GM19397 (cell line): ENCODE measurements around the gene SBNO1.
"Not testable (repeated sequence)": the region's sequence is repeated elsewhere in the genome, so short reads cannot be mapped to it uniquely, and the experiment has no call there.

Experiments
- ATAC-seq: cut with Tn5 transposase; IDR thresholded peaks from one replicate; pipeline ENCODE4 v1.9.1; 2021; ENCODE audit warnings: mild to moderate bottlenecking, moderate library complexity; ENCODE audit not compliant: unreplicated experiment

SBNO1 gene

DNA sequence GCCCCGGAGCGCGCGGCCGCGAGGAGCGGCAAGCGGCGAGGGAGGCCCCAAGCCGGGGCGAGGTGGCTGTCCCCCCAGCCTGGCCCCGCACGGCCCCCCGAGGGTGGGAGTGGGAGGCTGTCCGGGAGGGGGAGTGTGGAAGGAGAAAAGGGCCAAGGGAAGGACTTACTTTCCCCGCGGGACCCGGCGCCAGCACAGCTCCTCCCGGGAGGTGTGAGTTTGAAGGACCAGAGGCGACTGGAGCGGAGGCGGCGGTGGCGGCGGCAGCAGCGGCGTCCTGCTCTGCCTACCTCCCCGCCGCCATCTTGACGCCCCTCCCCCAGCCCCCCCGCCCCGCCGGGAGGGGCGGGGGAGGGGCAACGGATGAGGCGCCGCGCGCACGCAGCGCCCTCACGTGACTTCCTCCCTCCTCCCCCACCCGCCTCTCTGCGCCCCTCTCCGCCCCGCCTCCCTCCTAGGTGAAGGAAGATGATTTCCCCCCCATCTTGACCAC lies at the start of gene SBNO1:
Gene SBNO1 (minus strand): TSS at position 316 of the 493 bp plus-strand sequence. CDS start 14,406 bp downstream, outside the sequence.
- peak; percentile 44 for ATAC-seq

DNA sequence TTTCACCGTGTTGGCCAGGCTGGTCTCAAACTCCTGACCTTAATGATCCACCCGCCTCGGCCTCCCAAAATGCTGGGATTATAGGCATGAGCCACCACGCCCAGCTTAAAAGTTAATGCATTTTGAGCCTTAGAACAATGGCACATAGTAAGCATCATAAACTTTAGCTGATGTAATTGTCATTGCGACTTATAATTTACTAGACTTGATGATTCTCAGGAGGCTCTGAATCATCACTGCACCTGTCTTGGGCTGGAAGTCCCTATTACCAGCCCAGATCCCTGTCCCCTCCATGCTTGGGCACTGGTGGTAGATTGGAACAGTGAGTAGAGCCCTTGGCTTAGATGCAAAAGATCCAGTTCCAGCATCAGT lies 45.4 kb upstream of the SBNO1 start:
- no peak for ATAC-seq

DNA sequence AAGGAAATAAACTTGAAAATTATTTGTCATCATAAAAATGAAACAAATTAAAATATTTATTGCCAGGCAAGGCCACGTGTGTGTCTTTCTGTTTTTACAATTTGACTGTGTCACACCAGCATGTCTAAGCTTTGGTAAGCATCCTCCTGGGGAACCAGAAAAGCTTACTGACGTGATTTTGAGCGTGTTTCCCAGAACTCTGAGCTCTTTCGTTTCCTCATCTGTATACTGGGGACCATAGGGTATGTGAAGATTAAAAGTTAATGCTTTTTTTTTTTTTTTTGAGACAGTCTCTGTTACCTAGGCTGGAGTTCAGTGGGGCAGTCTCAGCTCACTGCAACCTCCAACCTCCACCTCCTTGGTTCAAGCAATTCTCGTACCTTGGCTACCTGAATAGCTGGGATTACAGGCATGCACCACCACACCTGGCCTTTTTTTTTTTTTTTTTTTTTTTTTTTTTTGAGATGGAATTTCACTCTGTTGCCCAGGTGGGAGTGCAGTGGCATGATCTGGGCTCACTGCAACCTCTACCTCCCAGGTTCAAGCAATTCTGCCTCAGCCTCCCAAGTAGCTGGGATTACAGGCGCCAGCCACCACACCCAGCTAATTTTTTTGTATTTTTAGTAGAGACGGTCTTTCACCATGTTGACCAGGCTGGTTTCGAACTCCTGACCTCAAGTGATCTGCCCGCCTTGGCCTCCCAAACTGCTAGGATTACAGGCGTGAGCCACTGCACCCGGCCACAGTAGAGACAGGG lies 44.8 kb upstream of the SBNO1 start:
- ATAC-seq: not testable (repeated sequence)

DNA sequence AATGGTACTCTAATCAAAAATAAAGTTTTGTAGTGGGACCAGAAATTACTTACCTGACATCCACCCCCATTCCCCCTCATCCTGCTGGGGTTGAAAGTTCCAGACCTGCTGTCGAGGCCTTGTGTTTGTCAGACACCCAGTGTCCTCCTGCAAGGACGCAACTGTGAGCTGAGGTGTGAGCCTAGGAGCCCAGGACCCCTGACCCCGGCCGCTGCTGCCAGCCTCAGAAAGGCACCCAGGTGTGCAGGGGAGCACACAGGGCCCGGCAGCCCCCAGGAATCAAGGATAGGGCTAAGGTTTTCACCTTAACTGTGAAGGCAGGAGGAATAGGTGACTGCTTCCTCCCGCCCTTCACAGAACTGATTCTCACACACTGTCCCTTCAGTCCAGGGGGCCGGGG lies 44.0 kb upstream of the SBNO1 start:
- ATAC-seq: not testable (repeated sequence)

DNA sequence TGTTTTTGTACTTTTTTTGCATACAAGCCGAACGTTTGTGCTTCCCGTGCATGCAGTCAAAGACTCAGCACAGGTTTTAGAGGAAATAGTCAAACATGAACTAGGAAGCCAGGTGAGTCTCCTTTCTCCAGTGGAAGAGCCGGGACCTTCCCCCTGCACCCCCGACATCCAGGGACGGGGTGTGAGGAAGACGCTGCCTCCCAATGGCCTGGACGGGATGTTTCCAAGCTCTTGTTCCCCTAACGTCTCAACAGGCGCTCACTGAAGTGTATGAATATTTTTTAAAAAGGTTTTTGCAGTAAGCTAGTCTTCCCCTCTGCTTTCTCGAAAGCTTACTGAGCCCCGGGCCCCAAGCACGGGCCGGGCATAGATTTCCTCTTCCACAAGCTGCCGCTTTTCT lies 43.3 kb upstream of the SBNO1 start:
- not testable (repeated sequence) for ATAC-seq

DNA sequence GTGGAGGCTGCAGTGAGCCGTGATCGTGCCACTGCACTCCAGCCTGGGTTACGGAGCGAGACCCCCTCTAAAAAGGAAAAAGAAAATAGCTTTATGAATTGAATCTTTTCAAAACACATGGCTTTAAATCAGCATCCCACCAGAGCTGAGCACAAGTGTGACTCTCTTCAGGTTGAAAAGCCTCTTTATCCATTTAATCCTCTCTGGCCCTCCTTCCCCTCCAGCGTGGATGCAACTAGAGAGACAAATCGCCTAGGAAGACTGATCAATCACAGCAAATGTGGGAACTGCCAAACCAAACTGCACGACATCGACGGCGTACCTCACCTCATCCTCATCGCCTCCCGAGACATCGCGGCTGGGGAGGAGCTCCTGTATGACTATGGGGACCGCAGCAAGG lies 42.6 kb upstream of the SBNO1 start:
- not testable (repeated sequence) for ATAC-seq

DNA sequence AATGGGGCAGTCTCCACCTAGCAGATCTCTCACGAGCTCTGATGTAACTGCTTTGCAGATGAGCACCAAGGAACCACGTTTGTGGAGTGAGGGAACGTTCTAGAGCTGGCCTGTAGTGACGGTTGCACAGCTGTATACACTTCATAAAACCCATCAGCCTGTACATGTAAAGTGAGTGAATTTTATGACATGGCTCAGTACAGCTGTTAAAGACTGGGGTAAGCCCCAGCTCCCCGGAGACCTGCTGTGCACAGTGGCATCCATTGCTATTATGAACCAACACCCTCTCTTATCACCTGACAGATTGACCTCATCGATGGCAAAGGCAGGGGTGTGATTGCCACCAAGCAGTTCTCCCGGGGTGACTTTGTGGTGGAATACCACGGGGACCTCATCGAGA lies 39.9 kb upstream of the SBNO1 start:
- no peak for ATAC-seq

DNA sequence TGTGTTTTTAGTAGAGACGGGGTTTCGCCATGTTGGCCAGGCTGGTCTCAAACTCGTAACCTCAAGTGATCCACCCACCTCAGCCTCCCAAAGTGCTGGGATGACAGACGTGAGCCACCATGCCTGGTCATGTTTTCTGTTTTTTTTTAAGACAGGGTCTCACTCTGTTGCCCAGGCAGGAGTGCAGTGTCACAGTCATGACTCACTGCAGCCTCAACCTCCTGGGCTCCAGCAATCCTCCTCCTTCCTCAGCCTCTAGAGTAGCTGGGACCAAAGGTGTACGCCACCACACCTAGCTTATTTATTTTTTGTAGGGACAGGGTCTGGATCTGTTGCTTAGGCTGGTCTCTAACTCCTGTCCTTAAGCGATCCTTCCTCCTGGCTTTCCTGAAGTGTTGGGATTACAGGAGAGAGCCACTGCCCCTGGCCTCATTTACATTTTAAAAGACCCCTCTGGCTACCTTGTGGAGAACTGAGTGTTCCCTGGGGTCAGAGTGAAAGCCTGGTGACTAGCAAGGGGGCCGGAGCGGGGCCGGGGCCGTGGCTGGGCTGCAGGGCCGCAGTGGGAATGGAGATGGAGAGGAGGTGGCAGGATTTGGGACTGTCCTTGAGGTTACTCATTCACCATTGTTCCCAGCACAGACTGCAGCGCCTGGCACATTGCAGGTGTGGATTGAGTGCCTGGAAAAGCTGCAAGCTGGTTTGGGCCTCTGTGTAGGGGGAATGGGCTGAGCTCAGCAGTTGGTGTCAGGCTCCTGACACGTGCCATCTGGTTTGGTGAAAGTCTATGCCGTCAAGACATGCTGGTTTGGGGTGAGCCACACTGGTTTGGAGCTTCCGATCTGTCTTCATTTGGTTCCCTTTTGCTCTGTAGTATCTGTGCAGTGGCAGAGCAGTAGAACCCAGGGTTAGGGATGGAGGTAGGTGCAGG lies 37.4 kb upstream of the SBNO1 start:
- ATAC-seq: no peak

DNA sequence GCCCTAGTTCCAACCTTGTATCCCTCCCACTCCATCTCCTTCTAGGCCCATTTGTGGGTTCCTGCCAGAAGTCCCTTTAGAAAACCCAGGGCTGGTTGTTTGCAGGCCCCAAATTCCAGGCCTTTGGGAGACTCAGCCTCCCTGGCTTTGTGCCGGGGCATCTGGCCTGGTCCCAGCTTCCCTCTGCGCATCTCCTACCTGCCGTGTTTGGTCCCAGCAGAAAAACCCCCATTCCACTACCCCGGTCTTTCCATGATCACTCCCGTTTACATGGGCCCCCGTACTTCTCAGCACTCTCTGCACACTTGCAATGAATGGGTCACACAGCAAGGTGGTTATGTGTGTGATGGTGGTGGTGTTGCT lies 34.6 kb upstream of the SBNO1 start:
- ATAC-seq: no peak

DNA sequence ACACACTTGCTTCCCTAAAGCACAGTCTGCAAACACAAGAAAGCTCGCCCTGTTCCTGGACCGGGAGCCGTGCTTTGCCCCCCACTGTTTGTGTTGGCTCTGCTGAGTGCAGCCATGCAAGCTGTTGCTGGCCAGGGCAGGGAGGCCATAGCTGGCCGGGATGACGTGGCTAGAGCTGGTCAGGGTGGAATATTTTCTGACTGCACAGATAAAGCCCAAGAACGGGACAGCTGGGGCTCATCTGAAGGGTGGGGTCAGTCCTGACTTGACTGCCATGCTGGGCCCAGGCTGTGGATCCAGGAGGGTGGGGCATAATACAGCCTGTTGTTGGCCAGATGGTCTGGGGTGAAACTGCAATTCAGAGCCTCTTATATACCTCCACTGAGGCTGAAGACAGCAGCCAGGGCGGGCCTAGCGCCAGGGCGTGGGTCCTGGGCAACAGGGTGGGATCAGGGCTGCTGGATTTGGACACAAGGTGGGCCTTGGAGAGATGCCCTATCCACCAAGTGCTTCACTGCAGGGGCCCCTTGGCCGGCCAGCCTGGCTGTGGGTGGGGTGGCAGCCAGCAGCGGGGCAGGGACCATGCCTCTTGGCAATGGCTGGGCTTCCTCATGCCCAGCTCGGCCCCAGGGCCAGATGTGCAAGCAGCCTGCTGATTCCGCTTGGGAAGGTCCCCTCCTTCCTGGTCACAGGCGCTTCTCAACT lies 34.1 kb upstream of the SBNO1 start:
- no peak for ATAC-seq

DNA sequence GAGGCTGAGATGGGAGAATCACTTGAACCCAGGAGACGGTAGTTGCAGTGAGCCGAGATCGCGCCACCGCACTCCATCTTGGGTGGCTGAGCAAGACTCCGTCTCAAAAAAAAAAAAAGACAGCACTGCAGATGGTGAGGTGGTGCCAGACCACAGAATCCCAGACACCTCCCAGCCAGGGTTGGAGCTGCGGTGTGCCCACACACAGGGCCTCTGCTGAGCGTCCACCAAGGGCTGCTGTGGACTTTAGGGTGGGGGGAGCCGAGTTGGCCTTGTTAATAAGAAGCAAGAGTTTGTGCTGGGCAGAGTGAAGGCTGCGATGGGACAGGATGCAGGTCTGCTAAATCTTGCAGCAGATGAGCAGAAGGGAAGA lies 33.5 kb upstream of the SBNO1 start:
- no peak for ATAC-seq

DNA sequence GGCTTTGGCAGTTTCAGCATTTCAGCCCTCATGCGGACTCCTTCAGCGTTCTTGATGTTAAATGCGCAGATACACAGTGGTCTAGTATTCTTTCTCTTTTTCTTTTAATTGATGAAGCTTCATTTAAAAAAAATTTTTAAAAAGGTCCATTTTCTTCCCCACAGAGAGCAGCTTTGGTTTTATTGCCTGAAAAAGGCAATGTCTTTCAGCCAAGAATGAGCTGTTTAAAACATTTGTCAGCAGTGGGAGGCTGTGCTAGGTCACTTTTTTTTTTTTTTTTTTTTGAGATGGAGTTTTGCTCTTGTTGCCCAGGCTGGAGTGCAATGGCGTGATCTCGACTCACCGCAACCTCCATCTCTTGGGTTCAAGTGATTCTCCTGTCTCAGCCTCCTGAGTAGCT lies 32.8 kb upstream of the SBNO1 start:
- no peak for ATAC-seq

DNA sequence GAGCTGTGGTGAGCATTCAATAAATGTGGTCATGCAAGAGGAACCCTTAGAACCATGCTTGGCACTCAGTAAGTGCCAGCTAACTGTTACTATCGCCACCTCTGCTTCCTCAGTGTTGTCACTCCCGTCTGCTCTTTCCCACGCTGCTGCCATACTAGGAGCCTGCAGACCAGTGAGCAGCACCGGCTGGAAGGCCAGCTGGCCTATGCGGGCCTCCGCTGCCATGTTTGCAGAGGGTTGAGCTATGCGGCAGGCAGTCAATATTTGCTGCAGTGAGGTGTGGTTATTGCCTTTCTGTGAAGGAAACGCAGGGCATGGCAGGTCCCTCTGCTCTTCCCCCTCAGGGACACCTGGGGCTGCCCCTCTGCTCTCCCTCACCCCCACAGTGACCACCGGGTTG lies 32.3 kb upstream of the SBNO1 start:
- no peak for ATAC-seq

DNA sequence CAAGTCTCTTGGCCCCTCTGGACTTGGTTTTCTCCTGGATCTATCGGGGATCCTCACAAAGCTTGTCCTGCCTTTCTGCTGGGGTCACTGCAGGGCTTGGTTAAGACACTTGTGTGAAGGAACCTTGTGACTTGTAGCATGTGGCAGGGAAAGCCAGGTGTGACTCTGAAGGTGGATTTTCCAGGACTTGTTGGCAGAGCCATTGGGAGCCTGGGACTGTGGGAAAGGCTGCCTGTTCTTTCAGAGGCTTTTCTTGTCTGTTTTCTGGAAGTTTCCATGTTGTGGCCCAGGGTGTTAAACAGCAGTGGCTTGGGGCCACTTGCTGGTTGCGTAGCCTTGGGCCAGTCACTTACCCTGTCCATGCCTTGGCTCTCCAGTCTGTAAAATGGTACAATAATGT lies 31.9 kb upstream of the SBNO1 start:
- no peak for ATAC-seq

DNA sequence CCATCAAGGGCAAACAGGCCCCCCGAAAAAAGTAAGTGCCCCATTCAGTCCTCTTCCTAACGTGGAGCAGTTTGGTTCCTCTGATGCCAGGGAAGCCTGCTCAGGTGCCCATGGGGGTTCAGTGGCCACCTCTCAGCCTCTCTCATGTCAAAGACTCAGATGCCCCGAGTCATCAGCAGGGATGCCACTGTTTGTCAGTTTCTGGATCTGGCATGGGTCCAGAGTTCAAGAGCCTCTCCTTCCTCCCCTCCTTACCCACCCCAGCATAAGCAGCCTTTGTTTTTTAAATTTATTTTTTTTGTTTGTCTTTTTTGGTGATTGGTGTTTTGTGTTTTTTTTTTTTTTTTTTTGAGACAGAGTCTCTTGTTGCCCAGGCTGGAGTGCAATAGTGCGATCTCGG lies 30.6 kb upstream of the SBNO1 start:
- no peak for ATAC-seq

DNA sequence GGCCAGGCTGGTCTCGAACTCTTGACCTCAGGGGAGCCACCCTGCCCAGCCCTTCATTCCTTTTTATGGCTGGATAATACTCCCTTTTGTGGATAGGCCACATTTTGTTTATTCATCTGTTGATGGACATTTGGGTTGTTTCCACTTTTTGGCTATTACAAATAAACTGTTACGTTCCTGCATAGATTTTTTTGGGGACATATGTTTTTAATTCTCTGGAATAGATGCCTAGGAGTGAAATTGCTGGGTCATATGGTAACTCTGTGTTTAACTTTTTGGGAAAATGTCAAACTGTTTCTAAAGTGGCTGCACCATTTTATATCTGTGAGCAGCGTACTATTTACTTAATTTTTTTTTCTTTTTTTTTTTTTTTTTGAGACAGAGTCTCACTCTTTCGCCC lies 29.1 kb upstream of the SBNO1 start:
- ATAC-seq: no peak

DNA sequence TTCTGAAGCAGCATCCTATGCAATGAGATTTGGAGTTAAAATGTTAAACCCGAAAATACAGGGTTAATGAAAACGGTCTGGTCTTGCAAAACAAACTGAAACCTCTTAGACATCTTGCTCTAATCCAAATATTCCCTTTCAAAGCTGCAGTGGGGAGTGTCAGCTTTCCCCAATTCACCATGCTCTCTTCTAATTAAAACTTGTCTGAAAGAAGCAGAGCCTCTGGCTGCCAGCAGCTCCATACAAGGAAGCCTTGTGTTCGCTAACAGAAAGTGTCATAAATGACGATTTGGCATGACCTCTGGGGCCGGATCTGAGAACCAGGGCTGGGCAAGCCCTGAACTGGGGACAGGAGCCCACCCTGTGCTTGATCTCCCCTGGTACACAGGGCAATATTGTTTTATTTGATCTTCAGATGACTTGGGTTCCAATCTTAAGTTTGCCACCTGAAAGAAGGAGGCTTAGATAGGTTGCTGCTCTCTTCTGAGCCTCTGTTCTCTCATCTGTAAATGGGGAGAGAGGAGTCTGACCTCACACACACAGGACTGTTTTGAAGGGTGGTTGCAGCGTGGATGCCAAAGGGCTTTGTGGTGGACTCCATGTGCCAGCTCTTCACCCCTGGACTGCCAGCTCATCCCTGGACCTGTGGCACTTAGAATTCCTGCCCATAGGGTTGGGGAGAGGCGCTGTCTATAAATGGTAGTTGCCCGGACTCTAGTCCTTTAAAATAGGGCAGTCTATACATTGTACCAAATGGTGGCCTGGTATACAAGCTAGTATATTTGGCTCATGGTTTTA lies 27.1 kb upstream of the SBNO1 start:
- ATAC-seq: no peak

DNA sequence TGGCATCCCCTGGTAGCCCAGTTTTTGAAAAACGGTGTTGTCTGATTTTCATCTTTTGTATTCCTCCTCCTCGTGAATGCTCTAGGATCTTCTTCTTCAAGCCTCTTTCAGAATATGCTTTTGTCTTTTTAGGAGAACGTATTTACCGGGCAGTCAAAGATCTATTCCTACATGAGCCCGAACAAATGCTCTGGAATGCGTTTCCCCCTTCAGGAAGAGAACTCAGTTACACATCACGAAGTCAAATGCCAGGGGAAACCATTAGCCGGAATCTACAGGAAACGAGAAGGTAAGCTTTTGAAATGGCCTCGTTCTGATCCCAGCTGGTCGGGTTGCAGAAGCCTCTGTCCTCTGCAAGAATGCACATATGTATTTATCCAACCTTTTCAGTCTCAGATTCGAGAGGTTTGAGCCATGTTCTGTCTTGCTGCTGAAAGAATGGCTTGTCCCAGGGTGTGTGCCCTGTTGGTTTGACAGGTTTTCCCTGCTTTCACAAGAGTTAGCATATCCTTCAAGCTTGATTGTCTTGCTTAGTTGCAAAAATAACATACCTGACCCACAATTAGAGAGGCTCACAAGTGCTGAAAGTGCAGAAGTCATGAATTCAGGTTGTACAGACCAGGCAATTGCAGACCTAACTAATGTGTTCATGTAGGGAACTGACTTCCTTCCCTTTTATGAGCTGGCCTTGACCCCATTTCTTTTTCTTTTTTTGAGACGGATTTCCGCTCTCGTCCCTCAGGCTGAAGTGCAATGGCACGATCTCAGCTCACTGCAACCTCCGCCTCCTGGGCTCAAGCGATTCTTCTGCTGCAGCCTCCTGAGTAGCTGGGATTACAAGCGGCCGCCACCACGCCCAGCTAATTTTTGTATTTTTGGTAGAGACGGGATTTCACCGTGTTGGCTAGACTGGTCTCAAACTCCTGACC lies 26.1 kb upstream of the SBNO1 start:
- no peak for ATAC-seq

DNA sequence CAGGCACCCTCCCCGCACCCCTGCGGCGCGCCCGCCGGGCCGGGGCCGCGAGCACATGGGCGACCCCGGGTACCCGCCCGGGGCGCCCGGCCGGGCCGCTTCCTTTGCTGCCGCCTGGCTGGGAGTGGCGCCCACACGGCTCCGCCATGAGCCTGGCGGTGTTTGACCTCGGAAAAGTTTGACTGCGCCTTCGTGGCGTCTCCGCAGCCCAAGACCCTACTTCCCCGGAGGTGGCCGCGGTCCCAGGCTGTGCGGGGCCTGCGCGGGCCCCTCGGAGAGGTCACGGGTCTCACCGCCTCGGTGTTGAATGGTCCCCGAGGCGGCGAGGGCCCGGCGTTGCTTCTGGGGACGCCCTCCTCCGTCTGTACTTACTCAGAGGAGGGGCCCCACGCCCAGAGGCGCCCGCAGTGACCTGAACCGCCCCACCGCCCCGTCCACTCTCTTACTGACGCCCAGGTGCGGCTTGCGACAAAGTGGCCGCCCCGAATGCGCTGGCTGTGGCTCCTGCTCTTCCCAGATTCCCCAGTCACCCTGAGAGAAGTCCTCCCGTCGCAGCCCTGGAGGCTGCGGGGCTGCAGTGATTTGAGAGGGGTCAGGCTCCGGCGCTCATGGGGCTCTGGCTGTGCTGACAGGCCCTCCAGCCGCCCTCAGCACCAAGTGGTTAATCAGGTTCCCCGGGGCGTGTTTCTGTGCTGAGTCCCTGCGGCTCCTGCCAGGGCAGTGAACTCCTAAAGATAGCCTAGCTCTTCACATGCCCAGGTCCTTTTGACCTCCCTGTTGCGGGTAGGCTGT lies 25.1 kb upstream of the SBNO1 start:
- peak; percentile 23 for ATAC-seq
